B cell (primary cell): ENCODE results near the gene SLC29A3.

Source experiments
- EZH2 ChIP-seq: IDR thresholded peaks from 2 replicates; pipeline ENCODE4 v1.6.1; 2012; ENCODE audit warnings: borderline replicate concordance, low read depth, mild to moderate bottlenecking, moderate library complexity, low read length; ENCODE audit not compliant: insufficient read depth, poor library complexity, severe bottlenecking
- TF ChIP-seq, protein P1 (sequence below): fragments of 200-600 bp; IDR thresholded peaks from one replicate; pipeline ENCODE4 v1.8.0; 2022; ENCODE audit warnings: antibody characterized with exemption, mild to moderate bottlenecking

DNA sequence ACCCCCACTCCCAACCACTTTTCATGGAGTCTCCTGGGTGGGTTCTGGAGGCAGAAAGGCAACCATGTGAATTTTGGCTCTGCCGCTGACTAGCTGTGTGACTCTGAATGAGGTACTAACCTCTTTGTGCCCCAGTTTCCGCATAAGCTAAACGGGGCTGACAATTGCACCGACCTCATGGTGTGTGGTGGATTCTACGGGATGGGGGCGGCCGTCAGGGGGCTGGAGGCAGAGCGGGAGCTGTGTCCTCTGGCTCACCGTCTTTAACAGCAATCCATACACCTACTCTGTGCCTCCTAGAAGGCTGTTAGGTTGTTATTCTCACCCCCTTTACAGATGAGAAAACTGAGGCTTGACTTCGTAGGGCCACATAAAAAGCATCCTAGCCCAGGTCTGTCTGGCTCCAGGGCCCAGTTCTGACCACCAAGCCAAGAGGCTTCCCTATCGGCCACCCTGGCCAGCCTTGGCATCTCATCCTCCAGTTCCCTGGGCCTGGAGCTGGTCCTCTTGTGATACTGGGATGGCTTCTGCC, 4.3 kb upstream of the SLC29A3 start:
- TF ChIP-seq, protein P1, sequence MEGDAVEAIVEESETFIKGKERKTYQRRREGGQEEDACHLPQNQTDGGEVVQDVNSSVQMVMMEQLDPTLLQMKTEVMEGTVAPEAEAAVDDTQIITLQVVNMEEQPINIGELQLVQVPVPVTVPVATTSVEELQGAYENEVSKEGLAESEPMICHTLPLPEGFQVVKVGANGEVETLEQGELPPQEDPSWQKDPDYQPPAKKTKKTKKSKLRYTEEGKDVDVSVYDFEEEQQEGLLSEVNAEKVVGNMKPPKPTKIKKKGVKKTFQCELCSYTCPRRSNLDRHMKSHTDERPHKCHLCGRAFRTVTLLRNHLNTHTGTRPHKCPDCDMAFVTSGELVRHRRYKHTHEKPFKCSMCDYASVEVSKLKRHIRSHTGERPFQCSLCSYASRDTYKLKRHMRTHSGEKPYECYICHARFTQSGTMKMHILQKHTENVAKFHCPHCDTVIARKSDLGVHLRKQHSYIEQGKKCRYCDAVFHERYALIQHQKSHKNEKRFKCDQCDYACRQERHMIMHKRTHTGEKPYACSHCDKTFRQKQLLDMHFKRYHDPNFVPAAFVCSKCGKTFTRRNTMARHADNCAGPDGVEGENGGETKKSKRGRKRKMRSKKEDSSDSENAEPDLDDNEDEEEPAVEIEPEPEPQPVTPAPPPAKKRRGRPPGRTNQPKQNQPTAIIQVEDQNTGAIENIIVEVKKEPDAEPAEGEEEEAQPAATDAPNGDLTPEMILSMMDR: no peak
- TF ChIP-seq EZH2: no peak
